Fibroblast of skin of left biceps (primary cell): ENCODE measurements around the gene GABRG3.
"Not testable (repeated sequence)": the region's sequence is repeated elsewhere in the genome, so short reads cannot be mapped to it uniquely, and the experiment has no call there.

Source experiments
- DNase-seq, 2 experiments: peaks; one replicate each; pipeline ENCODE4 v3.0.0-alpha.2; 2013; ENCODE audit warnings: low read depth in 2 of 2

The GABRG3 gene

GRCh38 chr15:26996250-26996649 lies 25.3 kb downstream of the GABRG3 start:
- no peak for DNase-seq

- DNase-seq = not testable (repeated sequence)
Observed at GRCh38 chr15:27003003-27003402, 32.0 kb downstream of the GABRG3 start.

GRCh38 chr15:27004226-27004625 lies 33.2 kb downstream of the GABRG3 start:
- DNase-seq = not testable (repeated sequence)

GRCh38 chr15:27017168-27017809 lies 46.3 kb downstream of the GABRG3 start:
- DNase-seq = peak; percentile 50 to 56

- no peak for DNase-seq
Observed at GRCh38 chr15:27019687-27020086, 48.7 kb downstream of the GABRG3 start.

- DNase-seq = no peak
Observed at GRCh38 chr15:27025481-27025966, 54.5 kb downstream of the GABRG3 start.

- no peak for DNase-seq
Observed at GRCh38 chr15:27027229-27027628, 56.2 kb downstream of the GABRG3 start.

- DNase-seq = no peak
Observed at GRCh38 chr15:27028858-27029477, 58.0 kb downstream of the GABRG3 start.

- no peak for DNase-seq
Observed at GRCh38 chr15:27036210-27036609, 65.2 kb downstream of the GABRG3 start.

- DNase-seq = no peak
Observed at GRCh38 chr15:27037501-27037900, 66.5 kb downstream of the GABRG3 start.

- DNase-seq = no peak
Observed at GRCh38 chr15:27039152-27039551, 68.2 kb downstream of the GABRG3 start.

GRCh38 chr15:27042230-27042629 lies 71.2 kb downstream of the GABRG3 start:
- DNase-seq = no peak

GRCh38 chr15:27042646-27043045 lies 71.7 kb downstream of the GABRG3 start:
- no peak for DNase-seq

- DNase-seq = no peak
Observed at GRCh38 chr15:27043770-27044169, 72.8 kb downstream of the GABRG3 start.

- no peak for DNase-seq
Observed at GRCh38 chr15:27045796-27046195, 74.8 kb downstream of the GABRG3 start.

GRCh38 chr15:27046880-27047279 lies 75.9 kb downstream of the GABRG3 start:
- DNase-seq = peak in 1 of 2 experiments; percentile 6

GRCh38 chr15:27050163-27050562 lies 79.2 kb downstream of the GABRG3 start:
- DNase-seq = no peak

GRCh38 chr15:27054426-27054825 lies 83.4 kb downstream of the GABRG3 start:
- no peak for DNase-seq

GRCh38 chr15:27057904-27058645 lies 87.1 kb downstream of the GABRG3 start:
- peak; percentile 26 to 30 for DNase-seq

- DNase-seq = no peak
Observed at GRCh38 chr15:27058939-27059338, 88.0 kb downstream of the GABRG3 start.

GRCh38 chr15:27059610-27060202 lies 88.7 kb downstream of the GABRG3 start:
- peak; percentile 6 to 12 for DNase-seq

GRCh38 chr15:27061739-27062138 lies 90.8 kb downstream of the GABRG3 start:
- DNase-seq = no peak
